GM23248 (cell line): ENCODE measurements around the gene ARSD.

Experiments used
- EZH2 ChIP-seq: fragments of 200-600 bp; sonication (generic); IDR thresholded peaks from 2 replicates; pipeline ENCODE4 v1.6.1; 2018; ENCODE audit warnings: antibody characterized with exemption, mild to moderate bottlenecking; ENCODE audit not compliant: insufficient read depth, poor library complexity, severe bottlenecking
- EZH2phosphoT487 ChIP-seq: fragments of 200-600 bp; sonication (generic); IDR thresholded peaks from 2 replicates; pipeline ENCODE4 v1.6.1; 2018; ENCODE audit warnings: antibody characterized with exemption, moderate library complexity, mild to moderate bottlenecking, low read depth; ENCODE audit not compliant: insufficient read depth

- no peak for TF ChIP-seq EZH2
- TF ChIP-seq EZH2phosphoT487, result no peak
These were observed 7.4 kb downstream of the ARSD start for GRCh38 chrX:2921750-2922149.
